AG09309 (cell line): ENCODE measurements around the gene FRY.

ENCODE experiments used
- DNase-seq: peaks from one replicate; pipeline ENCODE4 v3.0.0-alpha.2; 2010; ENCODE audit warnings: low read depth
- H3K4me3 ChIP-seq: 2 replicates; pipeline ENCODE4 v1.5.1; 2011; ENCODE audit warnings: mild to moderate bottlenecking, low read depth, low read length, moderate library complexity; ENCODE audit not compliant: control insufficient read depth
- TF ChIP-seq, protein P1 (sequence below): IDR thresholded peaks from 2 replicates; pipeline ENCODE4 v1.5.1; 2011; ENCODE audit warnings: mild to moderate bottlenecking, low read depth, low read length, inconsistent platforms; ENCODE audit not compliant: insufficient read depth, control insufficient read depth; ENCODE audit errors: missing control alignments

FRY gene

GRCh38 chr13:32266130-32266529 lies 234.6 kb downstream of the FRY start:
- no peak overlapping the region for H3K4me3 ChIP-seq
- TF ChIP-seq, protein P1, sequence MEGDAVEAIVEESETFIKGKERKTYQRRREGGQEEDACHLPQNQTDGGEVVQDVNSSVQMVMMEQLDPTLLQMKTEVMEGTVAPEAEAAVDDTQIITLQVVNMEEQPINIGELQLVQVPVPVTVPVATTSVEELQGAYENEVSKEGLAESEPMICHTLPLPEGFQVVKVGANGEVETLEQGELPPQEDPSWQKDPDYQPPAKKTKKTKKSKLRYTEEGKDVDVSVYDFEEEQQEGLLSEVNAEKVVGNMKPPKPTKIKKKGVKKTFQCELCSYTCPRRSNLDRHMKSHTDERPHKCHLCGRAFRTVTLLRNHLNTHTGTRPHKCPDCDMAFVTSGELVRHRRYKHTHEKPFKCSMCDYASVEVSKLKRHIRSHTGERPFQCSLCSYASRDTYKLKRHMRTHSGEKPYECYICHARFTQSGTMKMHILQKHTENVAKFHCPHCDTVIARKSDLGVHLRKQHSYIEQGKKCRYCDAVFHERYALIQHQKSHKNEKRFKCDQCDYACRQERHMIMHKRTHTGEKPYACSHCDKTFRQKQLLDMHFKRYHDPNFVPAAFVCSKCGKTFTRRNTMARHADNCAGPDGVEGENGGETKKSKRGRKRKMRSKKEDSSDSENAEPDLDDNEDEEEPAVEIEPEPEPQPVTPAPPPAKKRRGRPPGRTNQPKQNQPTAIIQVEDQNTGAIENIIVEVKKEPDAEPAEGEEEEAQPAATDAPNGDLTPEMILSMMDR: no peak
- DNase-seq: no peak

- DNase-seq: no peak
- no peak overlapping the region for H3K4me3 ChIP-seq
- TF ChIP-seq, protein P1: peak; percentile 57
These were observed 236.4 kb downstream of the FRY start for GRCh38 chr13:32267836-32268439.

DNA sequence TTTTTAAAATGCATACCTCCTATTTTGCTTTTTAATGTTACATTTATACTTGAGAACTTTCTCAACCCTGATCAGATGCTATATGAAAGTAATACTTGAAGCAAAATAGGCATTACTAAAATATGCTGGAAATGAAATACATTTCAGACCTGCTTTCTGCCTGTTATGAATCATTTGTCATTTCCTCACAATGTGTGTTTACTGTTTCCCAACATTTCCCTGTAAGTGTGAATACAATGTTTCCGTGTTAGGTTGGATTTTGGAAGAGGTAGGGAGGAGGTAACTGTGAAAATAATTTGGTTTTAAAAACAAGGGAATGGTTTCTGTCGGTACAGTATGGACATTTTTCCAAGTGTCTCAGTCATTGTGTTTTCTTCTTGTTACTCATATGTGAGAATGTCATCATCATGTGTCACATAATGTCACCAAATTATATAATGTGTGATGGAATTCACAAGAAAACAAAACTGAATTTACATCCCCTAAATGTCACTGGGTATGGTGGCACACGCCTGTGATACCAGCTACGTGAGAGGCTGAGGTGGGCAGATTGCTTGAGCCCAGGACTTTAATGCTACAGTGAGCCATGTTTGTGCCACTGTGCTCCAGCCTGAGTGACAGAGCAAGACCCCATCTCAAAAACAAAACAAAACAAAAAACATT lies 240.6 kb downstream of the FRY start:
- no peak overlapping the region for H3K4me3 ChIP-seq
- DNase-seq: no peak
- TF ChIP-seq, protein P1: no peak

- H3K4me3 ChIP-seq: no peak overlapping the region
- TF ChIP-seq, protein P1: no peak
- DNase-seq: no peak
These were observed 246.3 kb downstream of the FRY start for GRCh38 chr13:32277839-32278238.

DNA sequence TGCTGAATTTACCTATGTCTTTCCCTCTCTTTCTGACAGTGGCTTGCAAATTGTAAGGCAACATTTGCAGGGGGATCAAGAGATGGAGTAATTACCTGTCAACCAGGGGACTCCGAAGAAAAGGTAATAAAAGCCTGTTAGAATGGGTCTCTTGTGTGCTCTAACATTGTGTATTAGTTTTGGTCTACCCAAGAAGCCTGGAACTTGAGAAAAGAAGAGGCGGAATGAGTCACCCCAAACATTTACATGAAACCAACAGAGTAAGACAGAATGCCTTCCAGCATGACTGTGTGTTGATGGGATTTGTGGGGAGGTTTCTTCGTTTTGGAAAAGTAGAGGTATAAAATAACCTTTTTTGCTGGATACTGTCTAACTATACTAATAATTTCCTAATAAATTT lies 246.9 kb downstream of the FRY start:
- DNase-seq: no peak
- H3K4me3 ChIP-seq: no peak overlapping the region
- TF ChIP-seq, protein P1: no peak

- no peak overlapping the region for H3K4me3 ChIP-seq
- TF ChIP-seq, protein P1: no peak
- DNase-seq: no peak
These were observed 249.5 kb downstream of the FRY start for GRCh38 chr13:32281096-32281495.
